IMR-90 (cell line): ENCODE data around the gene CYP21A2.
"Not testable (repeated sequence)": the region's sequence is repeated elsewhere in the genome, so short reads cannot be mapped to it uniquely, and the experiment has no call there.

Experiments used
- BHLHE40 ChIP-seq: fragments of 150-350 bp; IDR thresholded peaks from 2 replicates; pipeline ENCODE4 v1.6.1; 2016; ENCODE audit warnings: mild to moderate bottlenecking, low read depth, low read length
- CEBPB ChIP-seq: IDR thresholded peaks from 2 replicates; pipeline ENCODE4 v1.6.1; 2012; ENCODE audit warnings: low read depth, low read length, improper control_type of control experiment
- CHD1 ChIP-seq: IDR thresholded peaks from 2 replicates; pipeline ENCODE4 v1.6.1; 2012; ENCODE audit warnings: low read depth, low read length, improper control_type of control experiment
- FOS ChIP-seq: fragments of 150-350 bp; IDR thresholded peaks from 2 replicates; pipeline ENCODE4 v1.6.1; 2016; ENCODE audit warnings: low read depth, low read length
- MAFK ChIP-seq: IDR thresholded peaks from 2 replicates; pipeline ENCODE4 v1.6.1; 2012; ENCODE audit warnings: low read depth, low read length, improper control_type of control experiment
- MAZ ChIP-seq: IDR thresholded peaks from 2 replicates; pipeline ENCODE4 v1.6.1; 2012; ENCODE audit warnings: low read depth, mild to moderate bottlenecking, low read length, improper control_type of control experiment, moderate library complexity, borderline replicate concordance
- MXI1 ChIP-seq: IDR thresholded peaks from 2 replicates; pipeline ENCODE4 v1.6.1; 2012; ENCODE audit warnings: low read depth, mild to moderate bottlenecking, low read length, moderate library complexity, borderline replicate concordance
- NFE2L2 ChIP-seq: fragments of 150-350 bp; IDR thresholded peaks from 2 replicates; pipeline ENCODE4 v1.6.1; 2016; ENCODE audit warnings: low read depth, mild to moderate bottlenecking, low read length
- POLR2A ChIP-seq: IDR thresholded peaks from 2 replicates; pipeline ENCODE4 v1.6.1; 2012; ENCODE audit warnings: mild to moderate bottlenecking, low read depth, low read length
- RAD21 ChIP-seq: IDR thresholded peaks from 2 replicates; pipeline ENCODE4 v1.6.1; 2012; ENCODE audit warnings: low read length, improper control_type of control experiment
- RCOR1 ChIP-seq: IDR thresholded peaks from 2 replicates; pipeline ENCODE4 v1.6.1; 2012; ENCODE audit warnings: mild to moderate bottlenecking, low read length, improper control_type of control experiment; ENCODE audit not compliant: insufficient replicate concordance
- RFX5 ChIP-seq: IDR thresholded peaks from 2 replicates; pipeline ENCODE4 v1.8.0; 2012; ENCODE audit warnings: low read depth, mild to moderate bottlenecking, low read length, moderate library complexity
- USF2 ChIP-seq: fragments of 150-350 bp; IDR thresholded peaks from 2 replicates; pipeline ENCODE4 v1.6.1; 2017; ENCODE audit warnings: mild to moderate bottlenecking, antibody characterized with exemption, low read length, low read depth
- TF ChIP-seq, protein P1 (sequence below): conservative IDR thresholded peaks from 2 replicates; pipeline ENCODE4 v1.5.1; 2012; ENCODE audit warnings: mild to moderate bottlenecking, low read depth, low read length, improper control_type of control experiment

DNA sequence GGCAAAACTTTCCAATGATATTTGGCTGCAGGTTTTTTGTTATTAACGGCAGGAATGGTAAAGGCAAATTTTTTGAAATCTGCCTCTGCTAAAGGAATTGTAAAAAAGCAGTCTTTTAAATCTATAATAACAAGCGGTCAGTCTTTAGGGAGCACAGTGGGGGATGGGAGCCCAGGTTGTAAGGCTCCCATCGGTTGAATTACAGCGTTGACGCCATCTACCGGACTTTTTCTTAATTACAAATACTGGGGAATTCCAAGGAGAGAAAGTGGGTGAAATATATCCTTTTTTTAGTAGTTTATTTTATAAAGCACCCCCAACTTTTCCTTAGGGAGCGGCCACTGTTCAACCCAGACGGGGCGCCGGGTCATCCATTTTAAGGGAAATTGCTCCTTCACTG is 48.9 kb upstream of the CYP21A2 start:
- TF ChIP-seq, protein P1, sequence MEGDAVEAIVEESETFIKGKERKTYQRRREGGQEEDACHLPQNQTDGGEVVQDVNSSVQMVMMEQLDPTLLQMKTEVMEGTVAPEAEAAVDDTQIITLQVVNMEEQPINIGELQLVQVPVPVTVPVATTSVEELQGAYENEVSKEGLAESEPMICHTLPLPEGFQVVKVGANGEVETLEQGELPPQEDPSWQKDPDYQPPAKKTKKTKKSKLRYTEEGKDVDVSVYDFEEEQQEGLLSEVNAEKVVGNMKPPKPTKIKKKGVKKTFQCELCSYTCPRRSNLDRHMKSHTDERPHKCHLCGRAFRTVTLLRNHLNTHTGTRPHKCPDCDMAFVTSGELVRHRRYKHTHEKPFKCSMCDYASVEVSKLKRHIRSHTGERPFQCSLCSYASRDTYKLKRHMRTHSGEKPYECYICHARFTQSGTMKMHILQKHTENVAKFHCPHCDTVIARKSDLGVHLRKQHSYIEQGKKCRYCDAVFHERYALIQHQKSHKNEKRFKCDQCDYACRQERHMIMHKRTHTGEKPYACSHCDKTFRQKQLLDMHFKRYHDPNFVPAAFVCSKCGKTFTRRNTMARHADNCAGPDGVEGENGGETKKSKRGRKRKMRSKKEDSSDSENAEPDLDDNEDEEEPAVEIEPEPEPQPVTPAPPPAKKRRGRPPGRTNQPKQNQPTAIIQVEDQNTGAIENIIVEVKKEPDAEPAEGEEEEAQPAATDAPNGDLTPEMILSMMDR, result not testable (repeated sequence)
- not testable (repeated sequence) for TF ChIP-seq USF2, MAZ, POLR2A, CHD1, BHLHE40, RFX5, RAD21, RCOR1, MXI1, NFE2L2, FOS, MAFK, CEBPB
